Spleen (tissue), 7 donors: ENCODE data around the gene FAM240A.

Experiments used
- CTCF ChIP-seq, 11 experiments: fragments of 200-600 bp in 7 of 11; fragments of 450-650 bp in 4 of 11; sonication (generic) in 4 of 11; IDR thresholded peaks in 8 of 11; conservative IDR thresholded peaks in 3 of 11; 1 replicate in 7 of 11; 2 replicates in 4 of 11; pipeline versions ENCODE4 v1.4.0 to v1.8.0; 2016 to 2021; ENCODE audit warnings: antibody characterized with exemption in 11 of 11, inconsistent platforms in 4 of 11, mild to moderate bottlenecking in 1 of 11
- POLR2A ChIP-seq, 3 donors: fragments of 450-650 bp; IDR thresholded peaks; one replicate each; pipeline ENCODE4 v1.5.1; 2017; ENCODE audit warnings: antibody characterized with exemption in 3 of 3, mild to moderate bottlenecking in 1 of 3
- POLR2AphosphoS5 ChIP-seq, 3 donors: sonication (generic); formaldehyde crosslinking; IDR thresholded peaks; one replicate each; pipeline ENCODE4 v1.5.1; 2017; ENCODE audit warnings: antibody characterized with exemption in 3 of 3
- donor health status: DM: no; HTN: no; CAD: no; lungs with moderate emphysema.
- donor health status: DM: no; HTN: no; CAD: no.
- donor health status: DM: no; HTN: no; CAD: no.

- TF ChIP-seq POLR2A (IDR thresholded peaks at IDR 0.05) (no peak), CTCF (IDR thresholded peaks at IDR 0.05 in 8 of 11, conservative IDR thresholded peaks at IDR 0.05 in 3 of 11) (no peak), POLR2AphosphoS5 (IDR thresholded peaks at IDR 0.05) (no peak)
Observed at GRCh38 chr3:46580675-46581074, 31.6 kb upstream of the FAM240A start.
